ENCODE data around the gene PNO1. TPM values are rescaled to one million over a fixed set of nuclear protein-coding genes. Genes with fewer than 3 reads are reported as not detected.
A peak's percentile ranks its signal among the peaks of the same experiment; 100 is the strongest.

The PNO1 gene
- total RNA-seq, 1 donor from 2014 or later: 9.9 TPM

GRCh38 chr2:68193787-68194372 is 36.2 kb downstream of the PNO1 start:
- DNase-seq (ENCODE audit: low read depth in 2 of 2): peak in 1 of 2 donors; percentile 58

DNA sequence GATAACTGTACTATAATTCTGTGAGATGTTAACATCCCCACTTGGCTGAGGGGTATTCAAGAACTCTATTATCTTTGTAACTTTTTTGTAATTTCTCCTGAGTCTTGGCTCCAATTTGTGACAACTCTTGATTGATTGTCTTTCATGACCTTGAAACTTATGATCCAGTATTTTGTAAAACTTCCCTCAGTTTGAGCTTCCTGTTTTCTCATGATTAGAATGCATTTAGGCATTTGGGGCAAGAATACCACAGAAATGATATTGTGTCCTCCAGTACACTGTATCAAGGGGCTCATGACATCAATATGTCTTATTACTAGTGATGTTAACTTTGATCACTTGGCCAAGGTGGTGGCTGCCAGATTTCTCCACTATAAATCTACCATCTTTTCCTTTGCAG is 37.4 kb downstream of the PNO1 start:
- peak in 1 of 2 donors; percentile 39 for DNase-seq (ENCODE audit: low read depth in 2 of 2)

DNA sequence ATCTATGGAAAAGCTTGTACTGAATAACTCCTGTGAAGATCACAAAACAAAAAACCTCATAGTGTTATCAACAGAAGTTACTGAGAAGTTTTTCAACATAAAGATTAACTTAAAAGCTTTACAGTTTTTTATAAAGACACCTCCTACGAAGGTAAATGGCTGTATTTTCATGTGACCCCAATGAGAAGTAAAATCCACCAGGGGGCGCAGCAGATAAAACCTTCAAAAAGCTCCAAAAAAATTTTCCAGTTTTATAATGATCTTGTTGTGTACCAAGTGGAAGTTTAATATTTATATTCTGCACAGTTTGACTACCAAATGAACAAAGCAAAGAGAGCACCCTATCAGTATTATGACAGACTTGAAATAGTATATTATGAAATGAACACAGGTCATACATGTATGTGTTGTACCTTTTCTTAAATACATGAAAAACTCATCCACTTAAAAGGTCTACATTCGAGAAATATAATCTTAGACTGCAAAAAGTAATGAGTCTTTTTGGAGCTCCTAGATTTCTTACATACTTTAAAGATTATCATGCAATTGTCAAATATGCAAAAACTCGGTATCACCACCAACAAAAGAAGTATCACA is 38.5 kb downstream of the PNO1 start:
- DNase-seq (ENCODE audit: low read depth in 2 of 2): peak; percentile 53 to 70

DNA sequence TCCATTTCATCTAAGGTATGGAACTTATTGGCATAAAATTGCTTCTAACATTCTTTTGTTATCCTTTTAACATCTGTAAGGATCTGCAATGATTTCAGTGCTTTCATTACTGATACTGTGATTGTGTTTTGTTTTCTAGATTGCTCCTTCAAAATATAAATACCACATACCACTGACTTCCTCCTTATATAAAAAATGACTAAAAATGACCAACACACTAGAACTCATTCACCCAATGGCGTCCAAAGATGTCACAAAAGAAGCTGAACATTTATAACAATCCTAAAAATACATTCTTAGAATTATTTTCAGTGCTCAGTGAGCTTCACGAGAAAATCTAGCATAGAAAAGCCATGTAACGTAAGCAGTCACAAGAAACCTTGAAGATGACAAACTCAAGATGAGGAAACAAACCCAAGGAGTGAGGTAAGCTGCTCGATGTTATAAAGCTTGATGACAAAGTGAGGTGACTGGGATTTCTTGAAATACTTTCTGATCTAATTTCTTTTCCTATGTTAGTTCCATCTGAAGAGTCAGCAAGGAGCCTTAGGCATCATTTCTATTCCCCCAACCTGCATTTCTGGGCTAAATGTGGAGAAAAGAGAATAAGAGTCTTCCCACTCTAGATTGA is 42.6 kb downstream of the PNO1 start:
- DNase-seq (ENCODE audit: low read depth in 2 of 2): no peak

DNA sequence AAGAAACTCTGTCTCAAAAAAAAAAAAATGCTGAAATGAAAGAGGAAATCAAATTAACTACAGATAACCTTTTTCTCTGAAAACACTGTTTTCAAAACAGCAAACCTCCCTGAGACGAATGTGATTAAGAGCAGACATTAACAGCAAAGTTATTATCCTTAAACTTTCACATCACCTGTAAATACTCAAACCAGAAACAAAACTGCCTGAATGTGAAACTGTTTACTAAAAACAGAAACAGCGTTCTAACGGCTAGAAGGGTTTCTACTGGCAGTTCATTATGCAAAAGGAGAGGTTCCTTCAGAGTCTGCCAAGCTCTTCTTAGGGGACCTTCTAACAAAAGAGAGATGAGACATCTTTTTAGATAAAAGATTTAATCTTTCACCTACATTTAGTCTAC is 45.9 kb downstream of the PNO1 start:
- no peak for DNase-seq (ENCODE audit: low read depth in 2 of 2)

GRCh38 chr2:68206793-68207192 is 49.1 kb downstream of the PNO1 start:
- DNase-seq (ENCODE audit: low read depth in 2 of 2): no peak

- DNase-seq (ENCODE audit: low read depth in 2 of 2): no peak
Measured at GRCh38 chr2:68214381-68214780, 56.7 kb downstream of the PNO1 start.

DNA sequence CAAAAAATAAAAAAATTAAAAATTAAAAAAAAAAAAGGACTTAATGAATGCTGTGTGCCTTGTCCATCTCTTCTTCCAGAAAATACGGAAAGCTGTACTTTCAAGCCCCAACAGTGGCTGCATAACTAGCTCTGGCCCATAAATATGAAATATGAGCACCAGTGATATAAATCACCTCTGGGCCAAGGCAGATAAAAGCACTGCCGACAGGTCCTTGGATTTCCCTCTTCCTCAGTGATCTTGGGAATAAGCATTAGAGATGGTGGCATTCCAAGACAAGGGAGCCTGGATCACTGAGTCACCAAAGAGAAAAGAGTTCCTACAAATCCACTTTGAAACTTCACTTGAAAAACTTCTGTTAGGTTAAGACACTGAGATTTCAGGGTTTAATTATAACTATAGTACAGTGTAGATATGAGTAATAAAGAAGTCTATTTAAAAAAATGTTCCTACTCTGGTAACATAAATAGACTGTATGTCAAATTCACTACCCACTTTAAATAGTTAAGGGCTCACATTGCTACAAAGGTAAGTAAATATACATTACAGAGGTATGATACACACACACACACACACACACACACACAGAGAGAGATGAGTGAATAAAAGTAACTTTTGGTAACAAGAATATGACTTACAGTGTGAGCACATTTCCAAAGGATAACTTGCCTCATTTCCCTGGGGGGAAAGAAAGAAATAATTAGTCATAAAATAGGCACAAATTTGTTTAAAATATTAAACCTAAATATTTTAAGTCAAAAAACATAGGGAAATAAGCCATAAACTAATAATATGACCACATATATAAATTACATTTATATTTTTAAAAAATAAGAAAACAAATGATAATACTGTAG is 59.0 kb downstream of the PNO1 start:
- DNase-seq (ENCODE audit: low read depth in 2 of 2): no peak

GRCh38 chr2:68217729-68218128 is 60.0 kb downstream of the PNO1 start:
- DNase-seq (ENCODE audit: low read depth in 2 of 2): no peak

DNA sequence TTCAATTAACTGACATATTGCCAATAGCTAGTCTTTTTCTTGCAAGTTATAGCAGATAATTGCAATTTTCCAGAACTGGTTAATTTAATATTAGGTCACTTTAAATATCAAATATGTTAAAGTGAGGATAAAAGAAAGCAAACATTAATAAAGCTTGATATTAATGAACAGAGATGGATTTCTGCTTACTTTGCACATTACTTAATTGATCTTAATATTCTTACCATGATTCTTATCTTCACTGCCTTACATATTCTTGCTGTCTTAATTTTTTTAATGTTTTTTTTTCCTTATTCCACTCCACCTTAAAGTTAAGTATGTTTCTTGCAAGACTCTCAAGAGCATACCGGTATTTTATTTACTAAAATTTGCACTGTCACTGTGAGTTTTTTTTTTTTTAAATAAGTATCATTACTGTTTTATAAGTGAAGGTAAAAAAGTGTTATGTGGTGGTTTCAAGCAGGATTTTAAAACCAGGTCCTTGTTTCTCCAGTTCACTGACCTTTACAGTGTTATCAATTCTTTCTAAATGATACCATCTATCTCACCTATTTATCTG is 60.7 kb downstream of the PNO1 start:
- DNase-seq (ENCODE audit: low read depth in 2 of 2): no peak

DNA sequence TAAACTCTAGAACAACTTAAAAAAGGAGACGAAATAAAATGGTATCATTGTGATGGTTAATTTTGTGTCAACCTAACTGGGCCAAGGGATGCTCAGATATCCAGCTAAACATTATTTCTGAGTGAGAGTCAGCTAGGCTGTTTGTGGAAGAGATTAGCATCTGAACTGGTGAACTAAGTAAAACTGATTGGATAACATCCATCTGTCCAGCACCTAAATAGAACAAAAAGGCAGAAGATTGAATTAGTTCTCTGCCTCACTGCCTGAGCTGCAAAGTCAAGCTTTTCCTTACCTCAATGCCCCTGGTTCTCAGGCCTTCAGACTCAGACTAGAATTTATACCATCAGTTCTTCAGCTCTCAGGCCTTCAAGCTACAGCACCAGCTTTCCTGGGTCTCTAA is 64.6 kb downstream of the PNO1 start:
- no peak for DNase-seq (ENCODE audit: low read depth in 2 of 2)

- no peak for DNase-seq (ENCODE audit: low read depth in 2 of 2)
Measured at GRCh38 chr2:68223419-68223818, 65.7 kb downstream of the PNO1 start.

GRCh38 chr2:68225119-68225632 is 67.5 kb downstream of the PNO1 start:
- peak in 1 of 2 donors; percentile 31 for DNase-seq (ENCODE audit: low read depth in 2 of 2)

Other genes starting within 250 kb of the PNO1 start
- 13.0 and 16.0 TPM in 2 replicates for gene C1D, start 94.9 kb upstream of the PNO1 start, total RNA-seq
- gene PPP3R1, start 94.6 kb downstream of the PNO1 start, total RNA-seq: 16.6 and 25.8 TPM in 2 replicates
- 31.2 and 44.9 TPM in 2 replicates for gene CNRIP1, start 162.1 kb downstream of the PNO1 start, total RNA-seq
- gene PLEK, start 207.4 kb downstream of the PNO1 start, total RNA-seq: under 0.01 and 0.26 TPM in 2 replicates